GM19035 (cell line): ENCODE data around the gene PARP8.
"Not testable (repeated sequence)": the region's sequence is repeated elsewhere in the genome, so short reads cannot be mapped to it uniquely, and the experiment has no call there.

Experiments used
- ATAC-seq: cut with Tn5 transposase; IDR thresholded peaks from one replicate; pipeline ENCODE4 v1.9.1; 2021; ENCODE audit not compliant: unreplicated experiment

PARP8 gene

DNA sequence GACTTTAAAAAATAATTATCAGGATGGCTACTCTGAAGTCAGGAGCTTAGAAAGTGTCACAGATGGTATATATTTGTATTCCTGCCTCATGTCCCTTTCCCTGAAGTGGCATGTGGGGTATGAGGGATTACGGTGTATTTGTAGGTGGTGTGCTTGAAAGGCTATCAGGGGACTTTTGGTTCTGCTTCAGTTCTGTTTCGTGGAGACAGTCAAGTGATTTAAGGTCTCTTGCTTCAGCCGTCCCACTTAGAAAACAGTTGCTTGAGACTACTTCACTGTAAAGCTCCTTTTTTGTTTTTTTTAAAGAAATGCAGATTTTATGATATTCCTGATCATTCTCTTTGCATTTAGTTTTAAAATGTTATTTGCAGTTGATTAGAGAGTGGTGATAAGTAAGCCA, 18.3 kb downstream of the PARP8 start:
- no peak for ATAC-seq

DNA sequence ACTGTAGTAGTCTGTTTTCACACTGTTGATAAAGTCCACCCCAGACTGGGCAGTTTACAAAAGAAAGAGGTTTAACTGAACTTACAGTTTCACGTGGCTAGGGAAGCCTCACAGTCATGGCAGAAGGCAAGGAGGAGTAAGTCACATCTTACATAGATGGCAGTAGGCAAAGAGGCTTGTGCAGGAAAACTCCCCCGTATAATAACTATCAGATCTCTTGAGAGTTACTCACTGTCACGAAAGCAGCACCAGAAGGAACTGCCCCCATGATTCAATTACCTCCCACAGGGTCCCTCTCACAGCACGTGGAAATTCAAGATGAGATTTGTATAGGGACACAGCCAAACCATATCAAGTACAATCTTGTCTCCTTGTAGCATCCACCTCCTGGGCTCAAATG, 21.1 kb downstream of the PARP8 start:
- ATAC-seq: no peak

DNA sequence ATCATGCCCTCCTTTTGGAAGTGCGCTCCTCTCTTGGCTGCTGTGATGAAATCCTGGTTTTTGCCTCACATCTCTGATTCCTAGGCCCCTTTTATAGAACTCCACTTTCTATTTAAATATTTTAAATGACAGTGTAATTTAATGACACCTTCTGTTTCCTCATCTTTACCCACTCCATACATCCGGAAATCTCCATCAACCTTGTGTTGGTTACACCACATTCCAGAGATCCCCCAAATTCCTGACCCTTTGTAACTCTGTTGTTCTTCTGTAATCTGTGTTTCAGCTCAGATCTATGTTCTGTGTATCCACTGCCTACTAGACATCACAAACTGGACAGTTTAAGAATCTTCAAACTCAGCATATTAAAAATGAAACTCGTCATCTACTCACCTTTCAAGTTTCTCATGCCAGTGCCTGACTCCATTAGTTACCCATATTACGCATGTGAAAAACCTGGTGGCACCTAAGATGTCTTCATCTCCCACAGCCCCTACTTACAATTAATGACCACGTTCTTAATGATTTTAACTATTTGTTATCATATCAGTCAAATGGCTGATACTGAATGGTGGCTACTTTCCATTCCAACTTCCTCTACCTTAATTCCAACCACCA, 25.1 kb downstream of the PARP8 start:
- ATAC-seq: no peak

DNA sequence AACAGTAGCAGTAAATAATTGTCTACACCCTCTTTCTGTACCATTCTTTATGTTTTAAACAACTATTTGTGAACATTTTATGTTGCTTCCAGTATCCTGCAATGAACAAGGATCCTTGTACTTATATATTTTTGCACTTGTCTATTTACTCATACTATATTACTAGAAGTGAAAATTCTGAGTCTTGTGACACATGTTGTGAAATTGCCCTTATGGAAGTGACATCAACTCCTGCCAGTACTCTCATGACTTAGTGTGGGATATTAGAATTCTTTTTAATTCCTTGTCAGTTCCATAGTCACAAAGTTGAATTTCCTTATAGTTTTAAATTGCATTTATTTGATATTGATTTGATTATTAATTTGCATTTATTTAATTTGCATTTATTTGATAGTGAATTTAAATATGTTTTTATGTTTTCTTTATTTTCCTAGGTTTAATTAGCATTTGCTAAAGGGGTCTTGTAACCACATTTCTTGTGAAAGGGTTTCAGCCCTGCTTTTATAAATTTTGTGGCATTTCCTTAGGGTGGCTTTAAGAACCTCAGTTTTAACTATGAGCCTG, 27.7 kb downstream of the PARP8 start:
- no peak for ATAC-seq

DNA sequence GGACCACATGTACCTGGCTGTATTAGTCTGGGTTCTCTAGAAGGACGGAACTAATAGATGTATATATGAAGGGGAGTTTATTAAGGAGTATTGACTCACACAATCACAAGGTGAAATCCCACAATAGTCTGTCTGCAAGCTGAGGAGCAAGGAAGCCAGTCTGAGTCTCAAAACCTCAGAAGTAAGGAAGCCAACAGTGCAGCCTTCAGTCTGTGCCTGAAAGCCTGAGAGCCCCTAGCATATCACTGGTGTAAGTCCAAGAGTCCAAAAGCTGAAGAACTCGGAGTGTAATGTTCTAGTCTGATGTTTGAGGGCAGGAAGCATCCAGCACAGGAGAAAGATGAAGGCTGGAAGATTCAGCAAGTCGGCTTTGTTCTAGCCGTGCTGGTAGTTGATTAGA, 28.2 kb downstream of the PARP8 start:
- ATAC-seq: not testable (repeated sequence)

DNA sequence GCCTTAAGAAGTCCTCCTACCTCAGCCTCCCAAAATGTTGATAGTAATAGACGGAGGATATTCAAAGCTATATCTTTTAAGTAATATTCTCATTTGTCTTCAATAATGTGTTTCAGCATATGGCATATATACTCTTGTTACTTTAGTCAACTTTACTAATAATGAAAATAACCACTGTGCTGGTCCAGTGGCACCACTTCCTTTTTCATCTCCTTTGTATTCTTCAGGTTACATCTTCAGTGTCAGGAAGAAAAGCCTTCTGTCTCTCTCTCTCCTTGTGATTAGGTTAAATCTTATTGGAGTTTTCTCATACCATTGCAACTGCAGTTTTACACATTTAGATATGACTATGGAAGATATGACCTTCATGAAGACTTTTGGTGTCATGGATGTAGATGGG, 31.3 kb downstream of the PARP8 start:
- no peak for ATAC-seq

DNA sequence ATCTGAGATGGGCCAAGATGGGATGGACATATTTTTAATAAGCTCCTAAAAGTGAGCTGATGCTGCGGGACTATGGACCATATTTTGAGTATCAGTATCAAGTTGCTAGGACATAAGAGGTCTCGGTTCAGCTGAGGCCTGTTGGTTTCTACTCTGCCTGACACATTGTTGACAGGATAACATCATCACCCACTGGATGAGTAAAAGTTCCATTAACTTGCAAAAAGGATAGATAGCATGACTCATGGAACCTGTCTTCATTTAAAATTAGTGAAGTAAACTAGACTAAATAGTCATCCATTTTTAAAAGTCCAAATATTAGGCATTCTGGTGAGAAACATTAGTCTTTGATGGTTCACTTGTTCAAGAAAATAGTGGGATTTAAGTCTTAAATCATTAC, 33.3 kb downstream of the PARP8 start:
- no peak for ATAC-seq

DNA sequence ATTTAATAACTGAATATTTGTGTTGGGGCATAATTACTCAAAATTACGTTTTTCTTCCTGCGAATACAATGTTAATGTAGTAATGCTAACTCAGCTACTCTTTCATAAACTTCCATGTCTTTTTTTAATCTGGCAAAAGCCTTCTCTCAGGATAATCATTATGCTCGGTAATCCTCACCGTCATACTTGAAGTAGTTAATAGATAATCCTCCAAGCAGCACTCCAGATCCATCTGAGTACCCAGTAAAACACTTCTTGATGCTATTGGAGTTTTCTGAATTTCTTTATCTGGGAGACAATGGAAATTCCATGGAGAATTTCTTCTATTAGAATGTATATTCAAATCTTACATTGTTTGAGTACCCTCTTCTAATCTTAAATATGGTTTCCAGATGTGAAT, 34.3 kb downstream of the PARP8 start:
- ATAC-seq: no peak

DNA sequence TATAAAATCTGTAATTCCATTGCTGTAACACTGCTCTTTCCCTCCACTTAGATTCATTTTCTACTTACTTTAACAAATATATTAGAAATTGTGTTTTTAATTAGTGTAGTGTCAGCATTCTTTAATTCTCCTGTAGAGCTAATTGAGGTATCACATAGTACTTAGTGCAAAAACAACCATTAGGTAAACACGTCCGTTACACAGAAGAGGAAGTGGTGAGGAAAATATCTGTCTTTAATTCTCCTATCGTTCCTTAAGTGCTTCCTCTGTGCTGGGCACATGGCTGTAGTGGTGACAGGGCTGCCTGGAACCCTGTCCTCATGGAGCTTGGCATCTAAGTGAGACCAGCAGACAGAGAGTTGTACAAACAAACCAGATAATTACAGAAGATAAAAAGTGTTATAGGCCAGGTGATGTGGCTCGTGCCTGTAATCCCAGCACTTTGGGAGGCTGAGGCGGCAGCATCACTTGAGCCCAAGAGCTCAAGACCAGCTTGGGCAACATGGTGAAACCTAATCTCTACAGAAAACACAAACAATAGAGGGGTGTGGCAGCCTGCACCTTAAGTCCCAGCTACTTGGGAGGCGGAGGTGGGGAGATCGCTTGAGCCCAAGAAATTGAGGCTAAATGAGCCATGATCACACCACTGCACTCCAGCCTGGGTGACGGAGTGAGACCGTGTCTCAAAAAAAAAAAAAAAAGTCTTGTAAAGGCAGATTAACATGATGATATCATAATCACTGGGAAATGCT, 36.4 kb downstream of the PARP8 start:
- no peak for ATAC-seq

DNA sequence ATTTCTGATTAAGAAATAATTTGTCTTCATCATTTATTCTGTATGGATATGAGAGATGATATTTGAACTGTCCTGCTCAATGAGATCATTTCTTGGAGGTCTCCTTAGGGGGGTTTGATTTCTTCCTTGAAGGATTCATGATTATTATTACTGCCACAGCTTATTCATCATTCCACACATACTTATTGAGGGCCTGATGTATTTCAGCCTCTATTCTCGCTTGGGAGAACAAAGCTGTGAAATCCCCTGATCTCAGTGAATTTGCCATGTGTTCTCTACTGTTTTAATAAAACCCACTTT, 36.9 kb downstream of the PARP8 start:
- no peak for ATAC-seq

DNA sequence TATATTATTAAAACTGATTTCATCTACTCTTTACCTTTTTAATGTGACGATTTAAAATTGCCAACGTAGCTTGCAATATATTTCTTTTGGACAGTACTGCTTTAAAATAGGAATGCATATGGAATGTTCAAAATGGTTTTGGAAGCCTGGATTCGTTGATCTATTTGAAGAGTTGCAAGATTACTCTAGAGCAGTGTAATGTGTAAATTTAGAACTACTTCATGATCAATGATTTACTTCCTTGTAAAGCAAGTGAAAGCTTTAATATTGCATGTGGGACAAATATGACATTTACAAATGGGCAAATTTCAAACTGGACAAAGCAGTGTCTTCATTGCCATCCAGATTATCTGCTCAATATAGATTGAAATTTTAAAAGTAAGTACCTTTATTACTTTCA, 38.3 kb downstream of the PARP8 start:
- no peak for ATAC-seq

DNA sequence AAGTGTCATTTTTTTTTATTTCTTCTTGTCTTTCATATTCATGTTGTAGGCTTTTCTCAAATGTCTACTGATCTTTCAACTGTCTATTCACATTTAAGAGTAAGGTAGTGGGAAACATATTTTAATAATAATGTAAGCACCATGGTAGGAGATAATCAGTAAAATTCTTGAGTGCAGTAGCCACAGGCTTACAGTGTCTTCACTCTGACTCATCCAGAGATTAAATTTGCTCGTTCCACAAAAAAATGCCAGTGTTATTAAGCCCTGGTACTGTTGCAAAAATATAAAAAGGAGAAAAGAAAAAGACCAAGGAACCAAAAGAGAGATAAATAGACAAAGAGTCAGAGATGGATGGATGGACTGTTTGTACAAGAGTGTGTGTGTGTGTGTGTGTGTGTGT, 43.0 kb downstream of the PARP8 start:
- no peak for ATAC-seq

DNA sequence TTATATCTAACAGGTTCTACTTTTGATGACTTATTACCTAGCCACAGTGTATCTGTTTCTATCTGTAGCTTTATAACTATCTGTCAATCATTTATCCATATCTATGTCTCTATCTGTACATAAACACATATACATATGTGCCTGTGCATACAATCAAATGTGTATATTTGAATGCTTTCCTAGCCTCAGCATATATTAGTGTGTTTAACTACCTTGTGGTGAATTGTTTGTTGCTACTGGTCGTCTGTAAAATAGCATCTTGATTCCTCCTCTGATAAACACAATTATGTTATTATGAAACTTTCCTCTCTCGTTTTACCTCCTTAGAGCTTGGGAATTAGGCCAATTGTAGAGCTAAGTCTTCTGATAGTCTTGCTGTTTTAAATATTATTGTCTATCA, 44.4 kb downstream of the PARP8 start:
- peak; percentile 19 for ATAC-seq

DNA sequence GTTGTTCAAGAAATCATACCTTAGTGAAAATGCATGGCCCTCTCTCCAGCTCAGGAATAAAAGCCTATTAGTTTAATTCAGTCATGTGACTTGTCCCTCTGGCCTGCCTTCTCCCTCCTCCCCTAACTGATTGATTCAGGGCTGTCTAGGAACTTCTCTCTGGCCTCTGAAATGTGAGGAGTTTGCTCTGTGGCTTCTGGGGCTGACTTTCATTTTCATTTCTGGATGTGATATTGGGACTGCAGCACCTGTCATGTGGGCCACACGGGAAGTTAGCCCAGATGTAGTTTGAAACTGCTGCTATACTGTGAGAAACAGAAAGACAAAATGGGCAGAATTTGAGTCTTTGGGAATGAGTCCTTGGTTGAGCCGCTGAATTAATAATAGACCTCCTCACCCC, 44.8 kb downstream of the PARP8 start:
- peak; percentile 98 for ATAC-seq

DNA sequence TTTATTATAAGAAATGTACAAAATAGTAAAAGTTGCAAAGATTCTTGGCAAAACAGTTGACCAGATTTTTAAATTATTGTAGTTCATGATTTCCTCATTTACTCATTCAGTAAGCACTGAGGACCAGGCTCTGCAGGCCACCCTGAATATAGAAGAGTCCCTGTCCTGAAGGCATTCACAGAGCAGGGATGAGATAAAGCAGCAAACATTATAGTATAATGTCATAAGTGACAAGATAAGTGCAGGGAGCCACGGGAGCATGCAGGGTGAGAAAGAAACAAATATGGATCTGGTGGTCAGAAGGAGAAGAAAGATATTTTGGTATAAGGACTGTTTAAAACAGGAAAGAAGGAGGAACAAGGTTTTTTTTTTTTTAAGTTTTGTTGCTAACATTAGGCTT, 46.0 kb downstream of the PARP8 start:
- ATAC-seq: no peak

DNA sequence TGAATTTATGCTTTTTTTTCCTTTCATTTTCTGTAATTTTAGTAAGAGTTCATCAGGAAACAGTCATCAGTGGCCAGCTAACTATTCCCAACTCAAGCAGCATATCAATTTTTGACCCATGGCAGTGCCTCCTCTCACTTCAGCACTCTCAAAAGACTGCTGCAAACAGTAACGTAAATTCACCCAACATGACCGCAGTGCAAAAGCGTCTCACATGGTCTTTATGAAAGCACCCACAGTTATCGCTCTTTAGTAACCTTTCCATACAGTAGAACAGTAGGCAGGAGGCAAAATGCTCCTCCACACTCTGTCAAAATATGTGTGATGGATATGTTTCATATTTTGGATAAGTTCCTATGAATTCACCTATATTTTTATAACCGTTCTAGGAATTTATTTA, 48.6 kb downstream of the PARP8 start:
- no peak for ATAC-seq

DNA sequence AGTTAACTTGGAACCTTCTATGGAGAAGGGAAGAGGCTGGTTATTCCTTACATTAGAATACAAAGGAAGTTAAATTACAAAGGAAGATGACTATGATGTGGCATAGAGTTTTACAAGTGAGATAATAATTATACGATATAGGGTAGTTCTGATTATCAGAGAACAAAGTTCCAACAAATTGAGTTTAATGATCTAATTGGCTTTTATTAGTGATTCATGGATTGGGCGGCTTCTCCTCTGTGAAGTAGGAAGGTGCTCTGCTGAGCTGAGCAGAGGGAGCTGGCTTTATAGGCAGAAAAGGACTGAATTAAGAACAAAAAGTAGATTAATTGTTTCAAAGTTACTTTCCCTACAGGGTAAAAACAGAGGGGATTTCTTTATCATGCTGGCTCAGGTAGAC, 49.7 kb downstream of the PARP8 start:
- ATAC-seq: no peak

DNA sequence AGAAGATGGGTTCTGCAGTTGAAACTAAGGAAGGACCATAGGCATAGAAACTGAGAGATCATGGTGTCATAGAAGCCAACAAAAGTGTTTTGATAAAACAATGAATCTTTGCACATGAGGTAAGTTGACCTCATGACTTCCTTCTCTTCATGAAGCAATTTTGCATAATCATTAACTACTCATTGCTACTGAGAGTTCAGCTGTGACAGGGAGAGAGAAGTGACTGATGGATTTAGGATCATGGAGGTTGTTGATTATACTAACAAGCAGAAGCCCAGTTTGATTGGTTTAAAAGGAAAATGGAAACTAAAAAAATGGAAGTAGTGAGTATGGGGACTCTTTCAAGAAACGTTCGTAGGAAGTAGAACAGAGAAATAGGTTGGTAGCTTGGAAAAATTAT, 51.2 kb downstream of the PARP8 start:
- ATAC-seq: no peak

DNA sequence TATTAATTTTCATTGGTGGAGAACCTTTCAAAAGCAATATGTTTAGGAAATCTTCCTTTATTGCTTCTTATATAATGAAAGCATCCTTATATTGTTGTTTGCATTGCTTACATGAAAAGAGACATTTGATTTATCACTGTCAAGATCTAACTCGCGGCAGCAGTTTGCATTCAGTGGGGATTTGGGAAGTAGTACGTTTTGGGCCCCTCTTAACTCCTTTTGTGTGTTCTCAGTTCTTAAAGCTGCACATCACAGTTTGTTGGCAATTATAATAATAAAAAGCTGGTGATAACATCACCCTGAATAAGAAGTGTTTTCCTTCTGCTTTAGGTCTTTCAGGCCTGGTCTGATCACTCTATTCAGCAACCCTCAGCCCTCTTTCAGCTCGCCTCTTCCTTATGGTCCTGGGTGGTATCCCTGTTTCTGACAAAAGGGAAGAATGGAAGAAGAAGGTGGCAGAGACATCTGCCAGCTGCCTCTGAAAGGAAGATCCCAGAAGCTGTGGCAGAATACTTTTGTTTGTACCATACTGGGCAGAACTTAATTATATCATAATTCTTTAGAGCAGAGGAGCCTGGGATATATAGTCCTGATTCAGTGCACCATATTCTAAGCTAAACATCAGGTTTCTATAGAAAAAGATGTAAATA, 53.7 kb downstream of the PARP8 start:
- no peak for ATAC-seq

DNA sequence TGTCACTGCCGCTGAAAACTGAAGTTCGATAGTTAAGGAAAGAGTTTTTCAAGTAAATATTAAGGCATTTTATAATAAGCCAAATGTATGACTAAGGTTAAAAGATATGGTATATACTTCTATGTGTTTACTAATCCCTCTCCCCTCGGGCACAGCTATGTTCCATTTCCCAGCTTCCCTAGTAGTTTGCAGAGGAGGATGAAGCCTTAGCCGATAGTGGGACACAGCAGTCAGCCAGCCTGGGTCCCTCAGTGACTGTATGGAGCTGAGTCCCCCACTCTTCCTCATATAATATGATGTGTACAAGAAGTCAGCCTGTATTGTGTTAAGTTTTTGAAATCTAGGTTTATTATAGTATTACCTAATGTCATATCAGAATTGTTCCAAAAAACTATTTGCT, 55.8 kb downstream of the PARP8 start:
- ATAC-seq: no peak

DNA sequence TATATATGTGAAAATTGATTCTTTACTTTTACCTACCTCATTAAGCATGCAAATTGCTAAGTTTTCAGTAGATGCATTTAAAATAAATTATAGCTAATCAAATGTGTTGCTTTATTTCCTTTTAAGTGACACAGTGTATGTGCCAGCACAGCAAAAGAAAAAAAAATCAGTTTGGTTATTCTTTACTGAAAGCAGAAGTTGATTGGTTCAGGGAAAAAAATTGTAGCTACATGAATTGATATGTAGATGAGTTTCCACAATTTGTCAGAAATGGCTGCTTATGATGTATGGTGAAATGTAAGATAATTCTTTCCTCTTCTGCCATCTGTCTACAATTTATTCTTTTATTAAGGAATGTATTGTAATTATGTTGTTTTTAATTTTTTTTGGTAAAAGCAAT, 57.8 kb downstream of the PARP8 start:
- ATAC-seq: no peak

DNA sequence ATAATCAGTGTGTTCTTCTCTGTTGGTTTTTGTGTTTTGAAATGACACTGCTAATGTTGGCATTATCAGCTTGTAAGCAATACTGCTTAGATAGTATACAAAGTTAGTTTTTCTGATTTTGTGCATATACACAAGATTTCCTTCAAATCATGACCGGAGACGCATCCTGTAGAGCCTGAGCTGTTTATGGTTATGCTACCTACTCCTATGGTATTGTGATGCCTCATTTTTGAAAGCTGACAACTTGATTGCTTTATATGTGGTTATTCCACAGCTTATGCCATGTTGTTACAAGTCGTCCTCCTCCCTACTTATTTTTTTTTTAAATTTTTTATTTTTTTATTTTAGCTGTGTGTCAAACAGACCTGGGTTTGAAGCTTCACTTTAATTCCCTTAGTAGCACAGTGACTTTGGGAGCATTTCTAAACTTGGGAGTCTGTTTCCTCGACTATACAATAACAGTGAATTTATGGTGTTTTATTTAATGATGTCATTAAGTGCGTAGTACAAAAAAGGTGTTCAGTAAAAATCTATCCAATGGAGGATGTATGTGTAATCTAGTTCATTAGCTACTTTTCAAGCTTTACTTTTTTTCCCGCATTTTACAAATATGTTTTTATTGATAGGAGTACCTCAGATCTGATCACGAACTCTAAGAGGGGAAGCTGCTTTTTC, 59.5 kb downstream of the PARP8 start:
- no peak for ATAC-seq
